Measurements from ENCODE around the gene SEC61B.

SEC61B gene

GRCh38 chr9:99238331-99238730 lies 16.2 kb downstream of the SEC61B start:
- DNase-seq (ENCODE audit: low spot score): no peak

- no peak for DNase-seq (ENCODE audit: low spot score)
Measured at GRCh38 chr9:99239341-99240060, 17.4 kb downstream of the SEC61B start.

GRCh38 chr9:99241106-99241505 lies 19.0 kb downstream of the SEC61B start:
- no peak for DNase-seq (ENCODE audit: low spot score)

GRCh38 chr9:99244344-99245260 lies 22.5 kb downstream of the SEC61B start:
- DNase-seq (ENCODE audit: low spot score): no peak

GRCh38 chr9:99249619-99250018 lies 27.5 kb downstream of the SEC61B start:
- no peak for DNase-seq (ENCODE audit: low spot score)

- DNase-seq (ENCODE audit: low spot score): no peak
Measured at GRCh38 chr9:99251157-99251556, 29.1 kb downstream of the SEC61B start.

- no peak for DNase-seq (ENCODE audit: low spot score)
Measured at GRCh38 chr9:99253134-99253533, 31.1 kb downstream of the SEC61B start.

GRCh38 chr9:99253772-99254431 lies 31.8 kb downstream of the SEC61B start:
- no peak for DNase-seq (ENCODE audit: low spot score)

- DNase-seq (ENCODE audit: low spot score): no peak
Measured at GRCh38 chr9:99255651-99256050, 33.6 kb downstream of the SEC61B start.

- DNase-seq (ENCODE audit: low spot score): no peak
Measured at GRCh38 chr9:99257723-99258389, 35.8 kb downstream of the SEC61B start.

- DNase-seq (ENCODE audit: low spot score): no peak
Measured at GRCh38 chr9:99259231-99259918, 37.3 kb downstream of the SEC61B start.

GRCh38 chr9:99261923-99262322 lies 39.8 kb downstream of the SEC61B start:
- DNase-seq (ENCODE audit: low spot score): no peak

GRCh38 chr9:99262949-99263418 lies 40.9 kb downstream of the SEC61B start:
- no peak for DNase-seq (ENCODE audit: low spot score)

- DNase-seq (ENCODE audit: low spot score): no peak
Measured at GRCh38 chr9:99264070-99264680, 42.1 kb downstream of the SEC61B start.

GRCh38 chr9:99265691-99266090 lies 43.6 kb downstream of the SEC61B start:
- no peak for DNase-seq (ENCODE audit: low spot score)

- DNase-seq (ENCODE audit: low spot score): peak; percentile 40
Measured at GRCh38 chr9:99266255-99267023, 44.4 kb downstream of the SEC61B start.

GRCh38 chr9:99269416-99269815 lies 47.3 kb downstream of the SEC61B start:
- DNase-seq (ENCODE audit: low spot score): no peak

GRCh38 chr9:99270491-99270890 lies 48.4 kb downstream of the SEC61B start:
- DNase-seq (ENCODE audit: low spot score): no peak

- no peak for DNase-seq (ENCODE audit: low spot score)
Measured at GRCh38 chr9:99272836-99273235, 50.8 kb downstream of the SEC61B start.

- no peak for DNase-seq (ENCODE audit: low spot score)
Measured at GRCh38 chr9:99274016-99274415, 51.9 kb downstream of the SEC61B start.

Data from hematopoietic multipotent progenitor cell treated with erythropoietin and hydrocortisone succinate and interleukin-3 and kit ligand, for 15 days (in vitro differentiated cells).